GM12801 (cell line): ENCODE results near the gene CLIP1.

Source experiments
- TF ChIP-seq, protein P1 (sequence below): IDR thresholded peaks from one replicate; pipeline ENCODE4 v1.5.1; 2011; ENCODE audit warnings: control low read depth; ENCODE audit not compliant: insufficient read length; ENCODE audit errors: extremely low read depth

CLIP1 gene

DNA sequence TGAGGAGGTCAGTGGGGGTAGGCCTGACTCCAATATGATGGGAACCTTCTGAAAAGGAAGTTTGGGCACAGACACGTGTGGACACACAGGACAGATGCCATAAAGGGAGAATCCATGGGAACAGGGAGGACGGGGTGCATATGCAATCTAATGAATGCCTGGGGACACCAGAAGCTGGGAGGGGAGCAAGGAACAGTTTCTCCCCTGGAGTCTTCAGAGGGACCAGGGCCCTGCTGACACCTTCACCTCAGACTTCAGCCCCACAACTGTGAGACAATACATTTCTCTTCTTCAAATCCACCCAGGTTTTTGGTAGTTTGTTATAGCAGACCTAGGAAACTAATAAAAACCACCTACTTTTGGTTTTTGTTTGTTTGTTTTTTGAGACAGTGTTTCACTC lies 35.2 kb upstream of the CLIP1 start:
- TF ChIP-seq, protein P1, sequence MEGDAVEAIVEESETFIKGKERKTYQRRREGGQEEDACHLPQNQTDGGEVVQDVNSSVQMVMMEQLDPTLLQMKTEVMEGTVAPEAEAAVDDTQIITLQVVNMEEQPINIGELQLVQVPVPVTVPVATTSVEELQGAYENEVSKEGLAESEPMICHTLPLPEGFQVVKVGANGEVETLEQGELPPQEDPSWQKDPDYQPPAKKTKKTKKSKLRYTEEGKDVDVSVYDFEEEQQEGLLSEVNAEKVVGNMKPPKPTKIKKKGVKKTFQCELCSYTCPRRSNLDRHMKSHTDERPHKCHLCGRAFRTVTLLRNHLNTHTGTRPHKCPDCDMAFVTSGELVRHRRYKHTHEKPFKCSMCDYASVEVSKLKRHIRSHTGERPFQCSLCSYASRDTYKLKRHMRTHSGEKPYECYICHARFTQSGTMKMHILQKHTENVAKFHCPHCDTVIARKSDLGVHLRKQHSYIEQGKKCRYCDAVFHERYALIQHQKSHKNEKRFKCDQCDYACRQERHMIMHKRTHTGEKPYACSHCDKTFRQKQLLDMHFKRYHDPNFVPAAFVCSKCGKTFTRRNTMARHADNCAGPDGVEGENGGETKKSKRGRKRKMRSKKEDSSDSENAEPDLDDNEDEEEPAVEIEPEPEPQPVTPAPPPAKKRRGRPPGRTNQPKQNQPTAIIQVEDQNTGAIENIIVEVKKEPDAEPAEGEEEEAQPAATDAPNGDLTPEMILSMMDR = no peak

DNA sequence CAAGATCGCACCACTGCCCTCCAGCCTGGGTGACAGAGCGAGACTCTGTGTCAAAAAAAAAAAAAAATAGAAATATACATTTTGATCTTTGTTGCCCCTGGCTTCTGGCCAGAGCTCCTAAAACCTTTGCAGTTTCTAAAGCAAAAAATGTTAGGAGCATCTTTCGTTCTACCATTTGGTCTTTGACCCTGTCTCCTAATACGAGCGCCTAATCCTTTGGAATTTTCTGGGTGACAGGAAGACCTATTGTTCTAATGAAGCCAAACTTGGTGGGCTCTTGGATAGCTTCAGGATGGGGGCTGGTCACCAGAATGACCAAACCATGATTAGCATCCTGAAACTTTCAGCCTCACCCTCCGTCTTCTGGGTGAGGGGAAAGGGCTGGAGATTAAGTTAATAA lies 32.3 kb upstream of the CLIP1 start:
- TF ChIP-seq, protein P1 = no peak

DNA sequence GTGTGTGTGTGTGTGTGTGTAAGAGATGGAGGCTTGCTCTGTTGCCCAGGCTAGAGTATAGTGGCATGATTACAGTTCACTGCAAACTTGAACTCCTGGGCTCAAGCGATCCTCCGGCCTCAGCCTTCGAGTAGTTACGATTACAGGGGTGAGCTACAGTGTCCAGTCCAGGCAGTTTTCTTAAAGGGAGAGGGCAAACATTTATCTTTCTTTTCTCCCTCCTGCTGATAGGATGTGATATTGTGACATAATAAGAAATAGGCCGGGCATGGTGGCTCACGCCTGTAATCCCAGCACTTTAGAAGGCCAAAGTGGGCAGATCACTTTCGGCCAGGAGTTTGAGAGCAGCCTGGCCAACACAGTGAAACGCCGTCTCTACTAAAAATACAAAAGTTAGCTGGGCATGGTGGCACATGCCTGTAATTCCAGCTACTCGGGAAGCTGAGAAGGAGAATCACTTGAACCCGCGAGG lies 31.8 kb upstream of the CLIP1 start:
- TF ChIP-seq, protein P1 = no peak

DNA sequence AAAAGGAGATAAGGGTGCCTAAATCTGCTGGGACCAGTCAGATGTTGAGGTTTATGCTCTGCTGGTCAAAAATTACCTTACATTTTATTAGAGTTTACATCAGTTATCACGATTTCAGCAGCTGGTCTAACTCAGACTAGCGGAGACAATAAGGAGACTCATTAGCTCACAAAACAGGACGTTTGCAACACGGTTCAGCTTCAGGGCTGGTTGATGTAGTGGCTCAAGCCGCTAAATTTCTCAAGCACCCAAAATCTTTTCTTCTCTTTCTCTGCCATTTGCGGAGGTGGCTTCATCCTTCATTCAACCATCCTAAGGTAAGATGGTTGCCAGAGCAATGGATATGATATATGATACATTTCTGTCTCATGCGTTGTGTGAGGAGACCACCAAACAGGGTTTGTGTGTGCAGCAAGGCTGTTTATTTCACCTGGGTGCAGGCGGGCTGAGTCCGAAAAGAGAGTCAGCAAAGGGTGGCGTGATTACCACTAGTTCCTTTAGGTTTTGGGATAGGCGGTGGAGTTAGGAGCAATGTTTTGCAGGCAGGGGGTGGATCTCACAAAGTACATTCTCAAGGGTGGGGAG lies 30.3 kb upstream of the CLIP1 start:
- TF ChIP-seq, protein P1 = no peak

DNA sequence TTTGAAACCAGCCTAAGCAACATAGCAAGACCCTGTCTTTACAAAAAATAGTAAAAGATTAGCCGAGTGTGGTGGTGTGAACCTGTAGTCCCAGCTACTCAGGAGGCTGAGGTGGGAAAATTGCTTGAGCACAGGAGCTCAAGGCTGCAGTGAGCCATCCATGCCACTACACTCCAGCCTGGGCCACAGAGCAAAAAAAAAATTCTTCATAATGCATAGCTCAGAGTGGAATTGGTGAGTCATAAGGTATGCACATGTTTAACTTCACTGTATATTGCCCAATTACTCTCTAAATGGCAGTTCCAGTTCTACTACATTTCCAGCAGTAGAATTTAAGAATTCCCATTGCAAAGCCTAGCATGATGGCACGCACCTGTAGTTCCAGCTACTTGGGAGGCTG lies 26.8 kb upstream of the CLIP1 start:
- TF ChIP-seq, protein P1 = no peak

DNA sequence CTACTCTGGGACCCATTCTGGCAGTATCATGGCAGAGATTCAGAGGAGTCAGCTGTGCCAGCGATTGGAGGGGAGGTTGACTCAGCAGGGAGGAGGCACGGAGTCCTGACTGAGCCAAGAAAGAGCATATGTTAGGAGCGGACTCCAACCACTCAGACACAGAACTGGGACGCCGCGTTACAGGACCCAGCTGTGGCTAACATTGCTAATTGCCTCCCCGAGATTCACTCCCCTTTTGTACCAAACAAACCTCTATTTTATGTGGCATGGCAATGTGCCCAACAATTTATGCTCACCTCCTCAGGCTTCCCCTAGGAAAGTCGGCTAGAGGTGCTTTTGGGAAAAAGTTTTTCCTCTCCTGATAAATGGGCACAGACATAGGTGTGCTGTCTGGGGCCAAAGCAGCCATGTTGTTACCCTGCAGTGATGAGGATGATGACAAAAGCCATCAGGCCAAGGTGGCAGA lies 15.2 kb upstream of the CLIP1 start:
- TF ChIP-seq, protein P1 = no peak

DNA sequence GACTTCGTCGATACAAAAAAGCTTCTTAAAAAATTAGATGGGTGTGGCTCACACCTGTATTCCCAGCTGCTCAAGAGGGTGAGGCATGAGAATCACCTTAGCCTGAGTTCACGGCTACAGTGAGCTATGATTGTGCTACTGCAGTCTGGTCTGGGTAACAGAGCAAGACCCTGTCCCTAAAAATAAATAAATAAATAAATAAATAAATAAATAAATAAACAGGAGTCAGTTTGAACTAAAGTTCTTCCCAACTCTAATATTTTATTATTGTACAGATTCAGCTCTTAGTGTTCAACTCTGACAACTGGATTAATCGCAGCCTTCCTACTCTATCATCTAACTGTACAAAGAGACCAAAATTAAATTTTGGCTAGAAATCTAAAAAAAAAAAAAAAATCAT lies 12.7 kb upstream of the CLIP1 start:
- TF ChIP-seq, protein P1 = no peak
